Measurements from ENCODE around the gene C1orf53.

Gene C1orf53

GRCh38 chr1:197908716-197909220, 6.3 kb downstream of the C1orf53 start:
- no peak for DNase-seq

- no peak for DNase-seq
These were observed 7.0 kb downstream of the C1orf53 start for GRCh38 chr1:197909384-197909783.

GRCh38 chr1:197910120-197910991, 7.9 kb downstream of the C1orf53 start:
- no peak for DNase-seq

GRCh38 chr1:197911111-197911856, 8.9 kb downstream of the C1orf53 start:
- DNase-seq = no peak

- DNase-seq = no peak
These were observed 9.6 kb downstream of the C1orf53 start for GRCh38 chr1:197911857-197912696.

- no peak for DNase-seq
These were observed 10.5 kb downstream of the C1orf53 start for GRCh38 chr1:197912739-197913494.

- no peak for DNase-seq
These were observed 11.3 kb downstream of the C1orf53 start for GRCh38 chr1:197913495-197914276.

GRCh38 chr1:197914510-197914909, 12.1 kb downstream of the C1orf53 start:
- DNase-seq = no peak

GRCh38 chr1:197915260-197915861, 12.9 kb downstream of the C1orf53 start:
- no peak for DNase-seq

- no peak for DNase-seq
These were observed 13.6 kb downstream of the C1orf53 start for GRCh38 chr1:197915862-197916499.

GRCh38 chr1:197916500-197916983, 14.1 kb downstream of the C1orf53 start:
- DNase-seq = no peak

- DNase-seq = no peak
These were observed 15.6 kb downstream of the C1orf53 start for GRCh38 chr1:197917805-197918651.

- DNase-seq = no peak
These were observed 16.4 kb downstream of the C1orf53 start for GRCh38 chr1:197918807-197919345.

GRCh38 chr1:197919346-197920066, 17.1 kb downstream of the C1orf53 start:
- DNase-seq = no peak

GRCh38 chr1:197920067-197920396, 17.6 kb downstream of the C1orf53 start:
- DNase-seq = no peak

- DNase-seq = no peak
These were observed 18.1 kb downstream of the C1orf53 start for GRCh38 chr1:197920414-197921117.

GRCh38 chr1:197921235-197922069, 19.0 kb downstream of the C1orf53 start:
- DNase-seq = no peak

Data from T-helper 9 cell (primary cell).